ENCODE results near the gene POP4. TPM values are rescaled to one million over a fixed set of nuclear protein-coding genes. Genes with fewer than 3 reads are reported as not detected.

POP4 gene
- total and polyA plus RNA-seq, 9 of the 15 experiments (the other 6 are each of a cell fraction or from before 2014, with no cell fraction given), result 42.1 to 128 (median 99.0) TPM

GRCh38 chr19:29578349-29578748 lies 27.7 kb upstream of the POP4 start:
- peaks cover 16 to 37% of the 10 kb centered on the region in 2 experiments; a peak in 4 of 5 replicates for H3K27me3 ChIP-seq (ENCODE audit: control insufficient read depth in 2 of 2, insufficient read depth in 2 of 2, low read length in 2 of 2)
- no peaks in the 10 kb centered on the region for H3K79me2 ChIP-seq (ENCODE audit: control insufficient read depth, insufficient read depth, low read length)
- no peak overlapping the region for H2AFZ ChIP-seq (ENCODE audit: low read depth, low read length)
- H3K4me1 ChIP-seq (replicated peaks in 1 of 2; ENCODE audit: control insufficient read depth in 2 of 2, insufficient read depth in 2 of 2, low read length in 2 of 2), result no peaks in the 10 kb centered on the region; a peak in 1 of 5 replicates
- ATAC-seq (no peak), DNase-seq (ENCODE audit: extremely low read depth in 1 of 4, low spot score in 3 of 4) (no peak), FAIRE-seq (no peak)
- no peaks in the 10 kb centered on the region for H3K36me3 ChIP-seq (ENCODE audit: control insufficient read depth, insufficient read depth, low read length)
- H3K27ac ChIP-seq (ENCODE audit: extremely low read depth, low read depth, low read length), result no peak overlapping the region
- in situ Hi-C loops (cut with MboI) (loop anchor here (25.0 kb wide), 1 partner anchor 841 kb away; no protein-coding TSS in a partner anchor), intact Hi-C loops (cut with micrococcal nuclease) (no loop called here)
- no peaks in the 10 kb centered on the region for H3K9me1 ChIP-seq (ENCODE audit: control insufficient read depth, insufficient read depth, low read length)
- H3K4me2 ChIP-seq (ENCODE audit: insufficient read depth, low read length), result no peak overlapping the region
- TF ChIP-seq OTX1 (CRISPR knock-in tag; IDR thresholded peaks at IDR 0.05), result no peak
- TF ChIP-seq ELF4 (CRISPR knock-in tag; IDR thresholded peaks at IDR 0.05), result no peak
- no peak for TF ChIP-seq ZNF707 (CRISPR knock-in tag; conservative IDR thresholded peaks at IDR 0.05)
- TF ChIP-seq POLR2H (tag; IDR thresholded peaks at IDR 0.05; ENCODE audit: low read depth), result no peak
- TF ChIP-seq NCOA6 (IDR thresholded peaks at IDR 0.05), result no peak
- TF ChIP-seq, protein P1, sequence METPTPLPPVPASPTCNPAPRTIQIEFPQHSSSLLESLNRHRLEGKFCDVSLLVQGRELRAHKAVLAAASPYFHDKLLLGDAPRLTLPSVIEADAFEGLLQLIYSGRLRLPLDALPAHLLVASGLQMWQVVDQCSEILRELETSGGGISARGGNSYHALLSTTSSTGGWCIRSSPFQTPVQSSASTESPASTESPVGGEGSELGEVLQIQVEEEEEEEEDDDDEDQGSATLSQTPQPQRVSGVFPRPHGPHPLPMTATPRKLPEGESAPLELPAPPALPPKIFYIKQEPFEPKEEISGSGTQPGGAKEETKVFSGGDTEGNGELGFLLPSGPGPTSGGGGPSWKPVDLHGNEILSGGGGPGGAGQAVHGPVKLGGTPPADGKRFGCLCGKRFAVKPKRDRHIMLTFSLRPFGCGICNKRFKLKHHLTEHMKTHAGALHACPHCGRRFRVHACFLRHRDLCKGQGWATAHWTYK (CRISPR knock-in tag; IDR thresholded peaks at IDR 0.05), result no peak
- TF ChIP-seq YBX1 (IDR thresholded peaks at IDR 0.05), result no peak
- no peak for TF ChIP-seq HMGXB4 (CRISPR knock-in tag; IDR thresholded peaks at IDR 0.05)
- no peak for TF ChIP-seq RCOR1 (IDR thresholded peaks at IDR 0.05; ENCODE audit: borderline replicate concordance in 1 of 2, low read depth in 2 of 2, low read length in 2 of 2)
- TF ChIP-seq NR2F6 (CRISPR knock-in tag; IDR thresholded peaks at IDR 0.05), result no peak
- no peak for TF ChIP-seq ETV6 (IDR thresholded peaks at IDR 0.05; ENCODE audit: borderline replicate concordance in 1 of 2, low read depth in 2 of 2, low read length in 1 of 2)
- TF ChIP-seq ETV6 (CRISPR knock-in tag; IDR thresholded peaks at IDR 0.05; ENCODE audit: borderline replicate concordance), result no peak
- no peak for TF ChIP-seq NUFIP1 (IDR thresholded peaks at IDR 0.05; ENCODE audit: partially characterized antibody)
- H3K9me3 ChIP-seq (replicated peaks; ENCODE audit: control insufficient read depth, insufficient read depth, low read depth, low read length), result no peaks in the 10 kb centered on the region
- POLR2A ChIA-PET, result no interaction called here
- CTCF ChIA-PET (ENCODE audit: low intra/inter-chr PET ratio), result no interaction called here
- H4K20me1 ChIP-seq (replicated peaks; ENCODE audit: control insufficient read depth, insufficient read depth, low read length), result no peaks in the 10 kb centered on the region
- H3K9ac ChIP-seq (ENCODE audit: insufficient read depth in 1 of 2, low read depth in 2 of 2, low read length in 2 of 2), result no peak overlapping the region
- BruUV-seq (replicated peaks), result no TSS peak
- whole genome bisulfite sequencing (ENCODE audit: insufficient coverage, low coverage, missing lambda C conversion rate), result 0% methylated on average over 8 of the region's 8 CpGs
- no peak overlapping the region for H3K4me3 ChIP-seq

All from K562 (cell line).